ENCODE results near the gene FRMD4A.

The FRMD4A gene

DNA sequence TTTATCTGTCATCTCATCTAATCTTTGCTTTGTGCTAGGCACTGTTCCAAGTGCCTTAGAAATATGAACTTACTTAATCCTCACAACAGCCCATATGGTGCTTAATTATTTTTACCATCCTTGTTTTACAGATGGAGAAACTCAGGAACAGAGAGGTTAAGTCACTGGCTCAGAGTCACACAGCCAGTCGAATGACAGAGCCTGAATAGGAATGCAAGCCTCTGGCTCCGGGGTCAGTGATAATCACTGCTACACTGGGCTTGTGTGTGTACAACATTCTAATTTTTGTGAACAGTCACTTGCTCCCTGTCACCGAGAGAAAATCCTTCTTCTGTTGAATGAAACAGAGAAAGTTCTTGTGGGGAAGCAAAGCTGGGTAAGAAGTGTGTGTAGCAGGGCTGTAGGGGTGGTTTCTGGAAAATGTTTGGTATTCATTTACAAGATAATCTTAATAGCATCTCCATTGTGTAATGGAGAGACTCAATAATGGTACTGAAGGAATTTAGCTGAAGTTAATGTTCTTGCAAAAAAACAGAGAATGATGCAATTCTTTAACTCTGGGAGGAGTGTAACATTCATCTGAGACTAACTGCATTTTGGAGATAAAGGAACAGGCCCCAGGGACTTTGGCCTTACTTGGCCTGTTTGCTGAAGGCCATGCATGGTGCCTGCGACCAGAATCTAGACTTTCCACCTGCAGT is 290.6 kb downstream of the FRMD4A start:
- no peak for DNase-seq

DNA sequence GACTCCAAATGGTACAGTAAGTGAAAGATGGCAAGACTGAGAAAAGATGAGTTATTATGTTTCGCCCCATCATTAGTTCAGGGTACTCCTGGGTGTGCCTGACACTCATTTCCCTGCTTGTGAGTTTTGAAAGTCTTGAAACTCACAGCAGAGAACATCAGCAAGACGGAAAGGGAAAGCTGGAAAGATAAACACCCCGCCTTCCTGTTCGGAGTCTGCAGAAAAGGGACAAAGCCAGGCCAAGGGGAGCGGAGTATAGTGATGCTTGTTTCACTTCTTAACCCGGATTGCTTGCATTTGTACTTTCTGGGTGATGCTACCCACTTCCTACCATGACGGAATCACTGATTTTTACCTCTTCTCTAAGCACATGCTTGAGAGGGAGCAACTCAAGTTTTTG is 294.5 kb downstream of the FRMD4A start:
- DNase-seq, result no peak

DNA sequence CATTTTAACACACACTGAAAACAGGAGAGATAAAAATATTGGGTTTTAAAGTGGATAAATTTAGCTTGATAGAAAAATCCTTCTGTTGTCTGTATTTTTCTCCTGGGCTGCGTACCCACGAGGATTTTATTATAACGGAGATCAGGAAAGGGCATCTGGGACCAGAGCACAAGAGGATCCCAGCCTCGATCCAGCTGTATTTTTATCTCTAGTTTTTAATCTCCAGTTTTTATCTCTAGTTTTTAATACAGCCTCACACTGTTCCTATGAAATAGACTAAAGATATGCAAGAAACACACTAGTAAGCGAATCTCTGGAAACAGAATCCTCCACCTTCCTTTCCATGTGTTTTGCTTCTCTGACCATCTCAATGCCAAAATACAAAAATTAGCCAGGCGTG is 295.2 kb downstream of the FRMD4A start:
- no peak for DNase-seq

DNA sequence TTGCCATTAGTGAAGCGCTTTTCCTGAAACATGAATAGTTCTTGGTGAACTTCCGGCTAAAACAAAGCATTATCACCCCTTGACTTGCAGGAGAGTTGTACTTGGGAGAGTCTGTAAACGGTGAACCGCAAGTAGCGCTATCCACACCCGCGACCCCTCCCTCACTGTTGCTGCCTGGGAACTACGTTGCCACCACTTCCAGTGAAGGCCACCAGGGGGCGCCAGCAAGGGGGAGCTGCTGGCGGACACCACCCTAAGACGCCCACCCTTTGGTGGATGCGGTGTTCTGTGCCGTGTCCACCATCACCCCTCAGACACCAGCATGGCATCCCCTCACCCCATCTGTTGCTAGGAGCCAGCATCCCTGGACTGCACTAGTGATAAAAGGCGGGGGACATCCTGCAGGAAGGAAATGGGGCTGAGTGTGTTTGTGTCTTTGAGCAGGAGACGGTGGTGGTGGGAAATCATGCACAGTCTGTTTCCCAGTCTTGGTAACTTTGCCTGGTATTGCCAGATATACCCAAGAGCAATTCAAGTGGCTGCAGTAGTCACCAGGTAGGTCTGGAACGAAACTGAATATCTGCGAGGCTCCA is 298.2 kb downstream of the FRMD4A start:
- peak; percentile 43 to 58 for DNase-seq

DNA sequence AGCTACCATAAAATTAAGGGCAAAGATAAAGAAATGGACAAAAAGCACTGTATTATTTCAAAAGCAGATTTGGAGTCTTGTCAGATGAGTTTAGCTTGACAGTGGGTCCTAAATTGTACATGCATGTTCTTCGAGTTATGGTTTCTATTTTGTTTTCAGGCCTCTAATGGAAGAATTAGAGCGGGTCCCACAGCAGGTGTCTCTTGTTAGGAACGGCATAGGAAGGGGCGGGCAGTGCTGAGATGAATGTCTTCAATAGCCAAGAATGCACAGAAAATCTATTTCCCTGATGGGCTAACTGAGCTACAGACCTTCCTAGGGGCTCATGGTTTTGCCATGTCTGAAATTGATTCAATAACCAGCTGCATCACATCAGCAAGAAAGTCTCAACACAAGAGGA is 304.4 kb downstream of the FRMD4A start:
- DNase-seq, result no peak

DNA sequence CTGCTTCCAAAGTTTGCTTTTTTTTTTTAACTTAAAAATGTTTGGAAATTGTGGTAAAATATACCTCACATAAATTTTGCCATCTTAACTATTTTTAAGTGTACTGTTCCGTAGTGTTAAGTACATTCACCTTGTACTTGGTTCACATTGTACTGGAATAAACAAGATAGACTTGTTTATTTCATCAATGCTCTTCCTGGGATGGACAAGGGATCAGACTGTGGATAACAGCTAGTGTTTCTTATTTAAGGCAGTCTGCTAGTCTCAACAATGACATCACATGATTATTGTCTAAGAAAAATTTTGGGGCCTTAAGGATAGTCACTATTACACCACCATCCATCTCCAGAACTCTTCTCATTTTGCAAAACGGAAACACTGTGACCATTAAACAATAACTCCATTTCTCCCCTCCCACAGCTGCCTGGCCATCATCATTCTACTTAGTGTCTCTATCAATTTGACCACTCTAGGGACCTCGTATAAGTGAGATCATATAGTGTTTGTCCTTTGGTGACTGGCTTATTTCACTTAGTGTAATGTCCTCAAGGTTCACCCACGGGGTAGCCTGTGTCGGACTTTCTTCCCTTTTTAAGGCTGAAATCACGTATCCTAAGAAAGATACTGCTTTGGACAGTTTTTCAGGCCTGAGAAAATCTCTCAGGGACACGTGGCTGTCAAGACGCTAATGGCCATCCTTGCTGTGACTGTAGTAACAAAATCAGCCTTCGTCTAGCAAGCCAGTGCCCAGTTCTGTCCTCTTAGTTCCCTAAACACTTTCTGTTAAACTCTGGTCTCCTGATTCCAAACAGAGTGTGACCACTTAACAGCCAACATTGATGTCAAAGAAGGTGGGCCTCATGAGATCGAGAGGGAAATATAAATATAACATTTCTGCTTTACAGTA is 305.2 kb downstream of the FRMD4A start:
- no peak for DNase-seq

DNA sequence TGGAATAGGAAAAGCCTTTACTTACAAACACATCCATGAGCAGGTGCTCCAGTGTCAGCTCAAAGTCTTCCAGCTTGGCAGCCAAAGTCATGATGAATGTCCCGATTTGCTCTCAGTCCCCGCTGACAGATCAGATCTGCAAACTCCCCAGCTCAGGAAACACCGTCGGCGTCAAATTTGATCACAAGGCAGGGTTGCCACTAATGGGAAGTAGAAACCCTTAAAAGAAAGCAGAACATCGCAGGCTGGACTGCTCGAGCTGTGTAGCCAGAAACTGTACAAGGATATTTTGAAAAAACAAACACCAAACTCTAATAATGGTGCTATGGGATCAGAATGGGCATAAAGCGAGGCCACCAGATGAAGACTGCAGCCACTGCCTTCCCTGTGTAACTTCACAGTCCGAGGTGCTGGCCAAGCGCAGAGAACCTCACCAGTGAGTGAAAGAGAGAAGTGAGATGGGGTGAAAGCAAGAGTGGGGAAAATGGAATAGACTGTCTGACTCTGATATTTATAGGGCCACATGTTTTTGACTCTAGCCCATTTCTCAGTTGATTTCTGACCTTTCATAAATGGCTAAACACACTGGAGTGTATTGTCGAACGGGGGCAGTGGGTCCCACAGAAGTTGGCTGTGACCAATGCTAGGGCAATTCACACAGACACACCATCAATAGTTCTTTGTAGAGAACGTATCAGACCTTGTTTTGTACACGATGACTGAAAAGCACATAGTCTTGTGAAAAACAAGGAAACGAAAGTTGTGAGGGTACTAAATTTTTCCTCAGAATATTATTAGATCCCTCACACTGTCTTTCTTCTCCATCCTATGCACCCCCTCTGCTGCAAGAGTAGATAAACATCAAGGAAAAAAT is 306.2 kb downstream of the FRMD4A start:
- DNase-seq, result no peak

DNA sequence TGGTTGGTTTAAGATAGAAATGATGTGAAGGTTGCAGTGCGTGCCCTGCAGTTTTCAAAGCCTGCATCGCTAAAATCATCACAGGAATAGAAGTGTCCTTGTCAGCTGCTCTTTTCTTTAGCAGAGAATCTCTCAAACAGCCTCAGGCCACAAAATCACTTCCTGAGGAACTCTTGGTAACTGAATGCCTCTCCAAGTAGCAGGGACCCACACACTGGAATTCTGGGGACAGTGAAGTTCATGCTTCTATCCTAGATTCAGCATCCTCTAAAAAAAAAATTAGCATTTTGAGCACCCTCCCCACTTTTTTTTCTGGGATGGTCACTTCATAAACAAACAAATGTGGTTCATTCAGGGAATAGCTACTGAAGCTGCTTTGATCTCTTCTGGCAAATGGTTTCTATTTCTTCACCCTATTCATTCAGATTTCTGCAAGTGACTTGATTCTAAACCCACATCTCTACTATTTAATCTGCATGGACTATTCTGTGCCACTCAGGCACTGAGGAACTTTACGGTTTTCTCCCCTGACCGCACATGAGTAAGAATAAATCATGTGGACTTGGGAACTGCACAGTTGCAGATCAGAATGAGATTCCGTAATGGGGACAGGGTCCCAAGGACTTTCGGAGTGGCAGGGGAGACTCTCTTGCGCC is 306.9 kb downstream of the FRMD4A start:
- no peak for DNase-seq

DNA sequence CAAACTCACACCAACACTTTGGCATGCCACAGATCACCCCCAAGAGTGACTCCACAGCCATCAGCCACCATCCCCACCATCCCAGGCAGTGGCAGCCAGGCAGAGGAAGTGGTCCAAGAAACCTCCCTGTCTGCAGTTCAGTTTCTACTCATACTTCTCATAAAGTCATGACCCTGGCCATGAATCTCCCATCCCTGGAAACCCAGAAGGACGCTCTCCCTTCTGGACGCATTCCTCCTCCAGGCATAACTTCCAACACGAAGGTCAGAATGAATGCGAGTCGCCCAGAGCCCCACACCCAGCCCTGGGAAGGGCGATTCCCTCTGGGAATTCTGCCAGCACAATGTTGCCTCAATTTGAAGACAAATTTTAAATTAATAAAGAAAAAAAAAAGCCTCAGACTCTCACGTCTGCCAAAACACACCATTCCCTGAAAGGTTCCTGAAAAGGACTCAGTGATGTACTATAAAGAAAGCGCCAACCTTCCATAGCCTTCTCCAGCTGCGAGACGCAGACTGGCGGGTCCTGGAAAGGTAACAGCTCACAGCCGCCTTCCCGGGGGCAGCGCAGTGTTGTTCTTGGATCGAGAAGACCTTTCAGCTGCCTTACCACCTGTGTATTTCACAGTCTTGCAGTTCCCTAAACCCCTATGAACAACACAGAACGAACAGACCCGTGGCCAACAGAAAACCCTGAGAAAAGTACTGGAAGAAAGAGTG is 307.6 kb downstream of the FRMD4A start:
- no peak for DNase-seq

DNA sequence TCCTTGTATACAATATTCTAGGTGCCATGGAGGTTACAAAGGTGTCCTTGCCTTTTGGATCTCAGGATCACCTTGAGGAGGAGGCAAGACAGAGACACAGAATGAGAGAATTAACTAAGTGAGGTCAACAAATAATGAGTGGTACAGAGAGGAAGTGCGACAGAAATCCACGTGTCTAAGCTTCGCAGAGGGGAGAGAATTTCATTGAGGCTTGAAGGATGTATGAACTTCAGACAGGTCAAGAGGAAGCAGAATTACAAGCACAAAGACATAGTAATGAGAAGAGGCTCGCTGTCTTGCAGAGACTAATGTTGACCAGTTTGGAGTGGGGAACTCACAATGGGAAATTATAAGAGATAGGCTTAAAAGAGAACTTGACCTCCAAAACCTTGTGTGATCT is 308.7 kb downstream of the FRMD4A start:
- no peak for DNase-seq

DNA sequence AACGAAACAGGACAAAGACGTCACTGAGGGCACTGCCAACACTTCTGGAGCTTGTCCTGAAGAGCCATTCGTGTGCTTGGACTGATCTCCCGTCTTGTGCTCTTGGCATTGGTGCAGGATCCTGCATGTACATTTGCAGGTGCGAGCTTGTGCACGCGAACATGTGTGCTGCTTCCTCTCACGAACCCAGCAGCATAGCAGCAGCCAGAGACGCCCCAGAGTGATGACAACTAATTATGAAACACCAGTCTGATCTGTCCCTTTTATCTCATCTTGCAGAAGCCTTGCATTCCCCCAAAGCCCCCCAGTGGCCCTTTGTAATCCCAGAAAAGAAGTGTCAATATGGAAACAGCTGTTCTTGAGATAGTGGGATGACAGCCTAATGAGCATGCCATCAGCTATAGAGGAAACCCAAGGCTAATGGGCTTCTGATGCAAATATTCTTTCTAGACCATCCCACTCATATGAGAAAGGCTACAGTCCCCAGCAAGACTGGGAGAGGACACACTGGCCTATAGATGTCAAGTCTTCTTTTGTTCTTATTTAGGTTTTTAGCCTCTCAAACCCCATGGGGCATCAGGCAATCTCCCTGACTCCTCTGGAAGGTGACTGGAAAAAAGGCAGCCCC is 310.6 kb downstream of the FRMD4A start:
- DNase-seq, result no peak

DNA sequence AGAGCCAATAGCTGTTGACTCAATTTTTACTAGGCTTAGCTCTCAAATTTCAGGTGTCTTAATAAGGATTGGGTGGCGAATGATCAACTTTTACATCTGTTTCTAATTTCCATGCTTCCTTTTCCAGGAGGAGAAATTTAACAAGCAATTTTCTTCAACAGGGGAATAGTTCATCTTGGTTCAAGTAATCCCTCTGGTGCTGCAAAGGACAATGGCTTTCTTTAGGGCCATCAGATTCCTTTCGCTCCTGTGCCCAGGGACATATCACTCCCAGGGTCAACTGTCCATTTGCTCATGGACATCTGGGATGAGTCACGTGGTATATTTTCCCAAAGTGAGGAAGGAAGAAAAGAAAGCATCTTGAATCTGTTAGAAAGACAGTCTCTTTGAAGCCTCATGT is 313.3 kb downstream of the FRMD4A start:
- DNase-seq, result no peak

DNA sequence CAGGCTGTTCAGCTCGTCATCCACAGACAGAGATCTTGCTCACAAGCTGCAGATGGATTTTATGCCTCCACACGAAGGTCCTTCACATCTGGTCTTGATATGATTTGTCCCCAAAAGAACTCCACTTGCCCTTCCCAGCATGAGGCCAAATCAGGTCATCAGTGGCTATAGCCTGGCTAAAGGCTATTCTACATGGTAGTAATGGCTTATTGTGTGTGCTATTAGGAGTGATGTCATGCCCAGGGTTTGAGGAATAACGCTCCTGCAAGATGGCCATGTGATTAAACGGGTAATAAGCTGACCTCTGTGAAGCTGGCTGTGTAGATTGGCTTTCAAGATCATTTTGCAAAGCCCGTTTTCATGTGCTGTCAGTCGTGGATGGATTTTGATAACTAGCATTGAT is 313.8 kb downstream of the FRMD4A start:
- no peak for DNase-seq

DNA sequence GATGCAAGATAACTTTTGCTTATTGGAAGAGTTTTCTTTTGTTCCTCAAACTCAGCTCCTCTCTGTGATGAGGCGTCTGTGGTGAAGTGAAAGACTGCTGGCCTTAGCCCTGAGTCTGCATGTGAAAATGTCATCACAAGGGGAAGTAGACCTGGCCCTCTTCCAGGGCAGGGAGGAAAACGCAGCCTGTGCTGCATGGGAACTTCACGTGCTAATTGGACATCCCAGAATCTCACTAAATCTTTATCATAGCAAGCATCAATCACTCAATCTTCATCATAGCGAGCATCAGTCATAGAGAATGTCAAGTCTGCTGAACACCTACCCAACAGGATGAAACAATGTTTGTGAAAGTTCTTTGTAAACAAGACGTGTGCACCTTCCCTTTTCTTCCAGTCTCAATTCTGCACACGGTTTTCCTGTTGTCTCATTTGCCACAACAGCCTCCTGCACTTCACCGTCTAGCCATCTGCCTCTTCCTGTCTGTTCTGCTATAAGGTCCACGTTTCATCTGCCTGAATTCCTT is 314.6 kb downstream of the FRMD4A start:
- no peak for DNase-seq

DNA sequence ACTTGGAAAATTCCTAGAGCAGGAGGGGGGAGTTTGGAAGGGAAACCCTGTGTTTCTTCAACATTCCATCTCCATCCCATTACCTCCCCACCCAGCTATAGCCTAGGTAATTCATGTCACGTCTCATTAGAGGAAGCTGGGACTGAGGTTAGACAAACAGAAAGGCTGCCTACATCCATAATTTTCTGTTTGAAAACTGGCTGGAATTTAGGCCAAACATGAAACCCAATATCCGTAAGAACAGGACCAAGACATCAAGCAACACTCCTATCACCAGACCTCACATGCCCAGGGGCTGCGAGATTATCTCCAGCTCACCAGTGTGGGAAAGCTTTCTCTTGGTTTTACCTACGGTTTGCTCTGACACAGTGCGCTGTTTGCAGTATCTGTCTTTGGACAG is 316.3 kb downstream of the FRMD4A start:
- DNase-seq, result no peak

DNA sequence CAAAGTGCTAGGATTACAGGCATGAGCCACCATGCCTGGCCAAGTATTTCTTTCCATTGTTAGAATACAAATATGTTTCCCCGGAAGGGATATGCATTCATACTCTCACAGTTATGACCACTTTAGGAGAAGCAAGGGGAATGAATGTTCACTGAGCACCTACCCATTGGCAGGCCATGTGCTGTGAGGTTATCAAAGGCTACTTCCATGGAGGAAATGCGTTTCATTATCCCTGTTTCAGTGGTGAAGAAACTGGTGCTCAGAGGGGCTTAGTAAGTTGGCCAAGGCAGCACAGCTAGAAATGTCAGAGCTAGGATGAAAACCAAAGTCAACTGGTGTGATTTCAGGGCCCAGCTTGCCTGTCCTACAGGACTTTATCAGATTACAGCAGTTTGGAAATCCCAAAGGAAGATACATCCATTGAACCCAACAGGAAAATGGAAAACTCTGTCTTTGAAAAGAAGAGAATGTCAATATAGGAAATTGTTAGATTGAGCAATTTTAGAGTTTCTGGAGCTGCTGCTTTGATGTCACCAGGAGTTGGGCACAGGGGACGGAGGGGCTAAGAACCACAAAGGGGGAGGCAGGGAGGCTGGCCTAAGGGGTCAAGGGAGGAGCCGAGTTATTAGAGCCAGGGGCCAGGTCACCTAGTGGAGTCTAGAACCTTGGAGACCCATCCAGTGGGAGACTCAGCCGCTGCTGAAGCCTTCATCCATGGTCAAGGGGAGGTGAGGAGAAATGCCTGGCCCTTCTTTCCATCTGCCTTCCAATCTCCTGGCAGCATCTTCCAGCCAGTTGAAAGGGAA is 319.8 kb downstream of the FRMD4A start:
- DNase-seq, result no peak

DNA sequence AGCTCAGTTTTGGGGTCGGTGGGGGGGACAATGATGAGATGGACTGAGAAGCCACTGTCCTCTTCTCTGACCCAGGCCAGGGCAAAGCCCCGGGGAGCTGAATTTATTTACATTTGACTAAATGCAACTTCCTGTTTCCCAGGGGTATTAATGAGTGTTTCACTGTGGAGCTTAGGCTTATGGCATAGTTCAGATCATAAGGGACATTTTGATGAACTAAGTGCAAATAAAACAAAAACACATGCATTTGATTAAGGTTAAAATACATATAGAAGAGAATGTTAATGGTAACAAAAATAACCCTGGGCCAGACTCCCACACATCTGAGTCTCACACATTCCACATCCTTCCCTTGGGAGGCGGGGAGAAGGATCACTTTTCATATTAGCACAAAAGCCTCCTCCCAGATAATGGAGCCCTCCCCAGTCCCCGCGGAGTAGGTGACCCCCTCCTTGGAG is 320.6 kb downstream of the FRMD4A start:
- DNase-seq, result no peak

DNA sequence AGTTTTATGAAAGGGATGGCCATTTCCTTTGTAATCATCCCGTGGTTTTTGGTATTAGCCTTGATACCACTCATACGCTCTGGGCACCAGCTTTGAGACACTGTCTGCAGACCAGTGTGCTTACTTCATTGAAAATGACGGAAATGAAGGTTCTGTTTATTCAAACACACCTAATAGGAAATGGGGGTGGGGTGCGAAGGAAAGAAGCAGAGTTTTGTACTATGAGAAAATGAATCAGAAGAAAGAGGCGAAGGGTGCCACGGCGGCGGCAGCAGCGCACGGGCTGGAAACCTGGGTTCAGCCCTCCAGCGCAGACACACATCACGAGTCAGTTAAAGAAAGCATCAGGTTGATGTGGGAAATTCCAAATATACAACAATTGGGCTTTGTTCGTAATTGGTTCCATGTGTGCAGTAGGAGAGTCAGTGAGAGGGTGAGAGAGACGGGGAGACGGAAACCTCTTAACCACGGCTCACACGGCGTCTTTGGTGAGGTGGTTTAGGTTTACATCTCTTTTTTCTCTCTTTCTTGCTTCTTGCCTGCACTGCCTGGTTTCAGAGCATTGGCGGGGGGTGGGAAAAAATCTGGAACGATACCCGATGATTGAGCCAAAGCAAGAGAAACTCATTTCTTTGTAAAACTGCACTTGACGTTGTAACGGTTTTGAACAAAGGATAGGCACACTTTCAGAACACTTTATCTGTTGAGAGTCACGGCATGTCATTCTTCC is 321.2 kb downstream of the FRMD4A start:
- DNase-seq, result peak; percentile 67 to 77

DNA sequence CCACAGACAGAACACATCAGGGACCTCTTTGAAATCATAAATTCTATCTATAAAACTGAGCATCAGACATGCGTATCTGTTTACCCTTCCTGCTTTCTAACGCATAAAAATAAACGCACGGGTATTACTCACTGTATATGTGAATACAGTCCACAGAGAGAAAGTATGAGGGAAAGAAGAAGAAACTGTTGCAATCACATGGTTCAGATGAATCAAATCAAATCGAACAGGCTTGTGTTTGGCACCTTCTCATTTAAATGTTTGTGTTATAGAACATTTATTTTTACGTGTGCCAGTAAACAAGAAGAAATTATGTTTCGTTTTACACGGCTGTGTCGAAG is 322.0 kb downstream of the FRMD4A start:
- DNase-seq, result no peak

Measured in activated CD4-positive, alpha-beta T cell treated with anti-CD3 and anti-CD28 coated beads, Interleukin-2, amount 50 U/mL, for 48 hours (primary cell).